Lower leg skin (tissue), 3 donors: ENCODE results near the gene CAT.

Source experiments
- CTCF ChIP-seq, 3 donors: fragments of 450-650 bp; IDR thresholded peaks; one replicate each; pipeline ENCODE4 v1.5.1; 2016; ENCODE audit warnings: antibody characterized with exemption in 3 of 3, mild to moderate bottlenecking in 3 of 3, moderate library complexity in 2 of 3
- POLR2A ChIP-seq, 2 donors: fragments of 450-650 bp; IDR thresholded peaks; one replicate each; pipeline ENCODE4 v1.6.1; 2016 to 2017; ENCODE audit warnings: antibody characterized with exemption in 2 of 2, mild to moderate bottlenecking in 1 of 2, moderate library complexity in 1 of 2

DNA sequence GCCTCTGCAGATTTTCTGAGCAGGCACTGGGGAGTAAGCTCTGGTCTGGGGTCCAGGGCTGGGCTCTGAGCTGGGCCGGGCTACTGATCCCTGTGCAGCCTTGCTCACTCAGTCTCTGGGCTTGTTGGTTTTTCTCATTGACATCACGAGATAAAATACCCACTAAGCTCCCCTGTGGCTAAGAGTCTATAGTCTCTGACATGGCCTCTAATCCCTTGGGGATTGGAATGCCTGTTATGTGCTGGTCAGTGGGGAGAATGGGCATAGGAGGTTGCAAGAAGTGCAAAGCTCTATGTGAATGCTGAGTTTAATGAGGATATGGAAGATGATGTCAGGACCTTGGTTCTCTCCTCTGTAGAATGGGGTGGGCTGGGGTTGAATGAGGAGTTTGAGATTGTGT, 51.6 kb downstream of the CAT start:
- no peak for TF ChIP-seq CTCF (IDR thresholded peaks at IDR 0.05)
- TF ChIP-seq POLR2A (IDR thresholded peaks at IDR 0.05), result no peak
